HUES48 (cell line): Measurements from ENCODE around the gene ASPSCR1.
"Not testable (repeated sequence)": the region's sequence is repeated elsewhere in the genome, so short reads cannot be mapped to it uniquely, and the experiment has no call there.

Experiments
- H3K27ac ChIP-seq: one replicate; pipeline ENCODE4 v1.7.0; 2013; ENCODE audit warnings: low read depth, low read length, inconsistent platforms
- H3K27me3 ChIP-seq: 2 replicates; pipeline ENCODE4 v1.6.1; 2013; ENCODE audit warnings: mild to moderate bottlenecking, low read length; ENCODE audit not compliant: control insufficient read depth, insufficient read depth
- H3K36me3 ChIP-seq: 2 replicates; pipeline ENCODE4 v1.6.1; 2013; ENCODE audit warnings: low read length; ENCODE audit not compliant: control insufficient read depth, insufficient read depth
- H3K4me1 ChIP-seq: 2 replicates; pipeline ENCODE4 v1.6.1; 2013; ENCODE audit warnings: mild to moderate bottlenecking, low read length; ENCODE audit not compliant: control insufficient read depth, insufficient read depth
- H3K4me3 ChIP-seq: 2 replicates; pipeline ENCODE4 v1.5.1; 2013; ENCODE audit warnings: mild to moderate bottlenecking, low read depth, low read length
- H3K9ac ChIP-seq: 2 replicates; pipeline ENCODE4 v1.6.1; 2013; ENCODE audit warnings: mild to moderate bottlenecking, low read depth, low read length, moderate library complexity
- H3K9me3 ChIP-seq: 2 replicates; pipeline ENCODE4 v1.6.1; 2013; ENCODE audit warnings: low read length; ENCODE audit not compliant: control insufficient read depth, insufficient read depth

ASPSCR1 gene

DNA sequence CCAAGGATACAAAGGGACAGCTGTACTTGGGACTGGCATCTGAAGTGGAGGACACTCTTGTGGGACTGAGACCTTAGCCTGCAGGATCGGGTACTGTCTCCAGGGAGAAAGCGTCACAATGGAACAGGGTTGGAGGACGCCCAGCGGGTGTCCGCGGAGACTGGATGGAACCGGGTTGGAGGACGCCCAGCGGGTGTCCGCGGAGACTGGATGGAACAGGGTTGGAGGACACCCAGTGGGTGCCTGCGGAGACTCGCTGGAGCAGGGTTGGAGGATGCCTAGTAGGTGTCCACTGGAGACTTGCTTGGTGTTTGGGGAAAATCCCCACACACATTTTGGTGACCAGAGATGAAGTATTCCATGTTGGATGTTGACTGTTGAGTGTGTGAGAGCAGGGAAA is 30.2 kb upstream of the ASPSCR1 start, which contains the start of gene MYADML2:
TSS of gene MYADML2 (minus strand) at position 45 of the 400 bp plus-strand sequence. CDS start 5,492 bp downstream, outside the sequence.
- Histone ChIP-seq H3K9me3 (no peaks in the 10 kb centered on the region), H3K4me3 (no peak within 1 kb of the TSS), H3K9ac (no peak within 1 kb of the TSS), H3K27ac (no peak within 1 kb of the TSS), H3K27me3 (0 out of 2 replicates have a peak, but pooled peaks cover 3% of the 10 kb centered on the region), H3K4me1 (0 out of 2 replicates have a peak, but pooled peaks cover 1% of the 10 kb centered on the region), H3K36me3 (no peaks in the 10 kb centered on the region)

DNA sequence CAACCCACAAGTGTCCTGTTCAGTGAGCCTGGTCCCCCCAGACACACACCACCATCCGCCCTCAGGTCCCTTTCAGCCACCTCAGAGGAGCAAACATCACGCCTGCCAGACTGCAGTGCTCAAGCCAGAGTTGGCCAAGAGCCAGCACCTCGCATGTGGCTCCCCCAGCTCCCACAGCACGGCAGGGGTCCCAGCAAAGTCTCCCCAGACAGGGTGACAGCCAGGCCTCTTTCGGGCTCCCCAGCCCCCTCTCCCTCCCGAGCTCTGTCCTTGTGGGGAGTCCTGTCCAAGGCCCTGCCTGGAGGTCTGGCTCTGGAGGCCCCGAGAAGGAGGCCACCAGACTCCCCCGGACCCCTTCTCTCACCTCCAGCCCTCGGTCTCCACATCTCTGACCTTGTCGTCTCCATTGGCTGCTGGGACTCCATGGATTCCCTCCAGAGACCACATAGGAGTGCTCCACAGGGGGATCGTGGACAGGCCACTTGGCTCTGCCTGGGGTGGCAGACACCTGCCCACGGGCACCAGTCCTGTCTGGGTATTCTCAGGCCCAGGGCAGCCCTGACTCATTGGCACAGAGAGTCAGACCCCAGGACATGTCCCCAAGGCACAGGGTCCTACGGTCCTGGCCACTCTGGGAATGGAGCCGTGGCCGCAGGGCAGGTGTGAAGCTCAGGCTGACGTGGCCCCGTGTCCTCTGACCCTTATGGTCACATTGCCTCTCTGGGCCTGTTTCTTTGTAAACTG is 28.6 kb upstream of the ASPSCR1 start:
- Histone ChIP-seq H3K27ac (no peak overlapping the region), H3K36me3 (no peaks in the 10 kb centered on the region), H3K9me3 (no peaks in the 10 kb centered on the region), H3K4me1 (no peaks in the 10 kb centered on the region), H3K9ac (no peak overlapping the region), H3K27me3 (0 out of 2 replicates have a peak, but pooled peaks cover 3% of the 10 kb centered on the region), H3K4me3 (no peak overlapping the region)

DNA sequence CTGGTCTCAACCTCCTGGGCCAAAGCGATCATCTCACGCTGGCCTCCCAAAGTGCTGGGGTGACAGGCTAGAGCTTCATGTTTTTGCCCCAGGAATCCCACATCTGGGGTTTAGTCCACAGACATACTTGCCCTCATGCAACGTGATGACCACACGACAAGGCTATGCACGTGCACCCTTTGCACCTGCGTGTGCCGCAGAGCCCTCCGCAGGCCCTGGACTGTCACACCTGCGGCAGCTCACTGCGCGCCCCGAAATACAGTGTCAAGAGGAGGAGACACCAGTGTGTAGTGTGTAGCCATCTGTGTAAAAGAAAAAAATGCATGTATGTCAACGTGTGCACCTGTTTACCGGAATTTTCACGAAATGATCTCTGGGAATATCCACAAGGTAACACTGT is 26.9 kb upstream of the ASPSCR1 start:
- Histone ChIP-seq H3K27ac (no peak overlapping the region), H3K36me3 (no peaks in the 10 kb centered on the region), H3K9ac (no peak overlapping the region), H3K9me3 (no peaks in the 10 kb centered on the region), H3K4me3 (no peak overlapping the region), H3K27me3 (no peaks in the 10 kb centered on the region), H3K4me1 (no peaks in the 10 kb centered on the region)

DNA sequence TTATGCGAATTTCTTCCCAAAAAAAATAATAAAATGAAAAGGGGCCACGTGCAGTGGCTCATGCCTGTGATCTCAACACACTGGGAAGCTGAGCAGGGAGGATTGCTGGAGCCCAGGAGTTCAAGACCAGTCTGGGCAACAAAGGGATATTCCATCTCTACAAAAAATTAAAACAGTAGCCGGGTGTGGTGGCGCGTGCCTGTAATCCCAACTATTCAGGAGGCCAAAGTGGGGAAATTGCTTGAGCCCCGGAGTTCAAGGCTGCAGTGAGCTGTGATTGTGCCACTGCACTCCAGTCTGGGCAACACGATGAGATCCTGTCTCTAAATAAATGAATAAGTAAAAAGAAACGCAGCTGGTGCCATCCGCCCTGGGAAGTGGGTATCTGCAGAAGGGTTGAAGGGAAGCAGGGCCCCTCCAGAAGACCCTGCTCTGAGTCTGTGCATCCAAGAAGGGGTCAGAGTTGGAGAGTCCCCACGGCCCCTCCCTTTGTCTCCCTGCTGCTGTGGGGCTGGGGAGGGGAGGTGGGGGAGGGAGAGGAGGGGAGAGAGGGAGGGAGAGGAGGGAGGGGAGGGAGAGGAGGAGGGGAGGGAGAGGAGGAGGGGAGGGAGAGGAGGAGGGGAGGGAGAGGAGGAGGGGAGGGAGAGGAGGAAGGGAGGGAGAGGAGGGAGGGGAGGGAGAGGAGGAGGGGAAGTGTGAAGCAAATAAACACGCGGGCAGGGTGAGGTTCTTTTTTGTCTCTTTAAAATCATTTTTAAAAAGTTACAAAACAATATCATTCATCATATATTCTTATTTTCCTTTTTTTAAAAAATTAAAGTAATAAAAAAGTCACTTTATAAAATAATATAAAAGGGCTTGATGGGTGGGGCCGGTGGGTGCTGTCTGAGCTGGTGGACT is 25.4 kb upstream of the ASPSCR1 start:
- Histone ChIP-seq H3K27ac (no peak overlapping the region), H3K36me3 (no peaks in the 10 kb centered on the region), H3K9me3 (no peaks in the 10 kb centered on the region), H3K4me3 (no peak overlapping the region), H3K9ac (no peak overlapping the region), H3K4me1 (no peaks in the 10 kb centered on the region), H3K27me3 (peaks cover 9% of the 10 kb centered on the region; the same call in 1 of the 2 replicates)

DNA sequence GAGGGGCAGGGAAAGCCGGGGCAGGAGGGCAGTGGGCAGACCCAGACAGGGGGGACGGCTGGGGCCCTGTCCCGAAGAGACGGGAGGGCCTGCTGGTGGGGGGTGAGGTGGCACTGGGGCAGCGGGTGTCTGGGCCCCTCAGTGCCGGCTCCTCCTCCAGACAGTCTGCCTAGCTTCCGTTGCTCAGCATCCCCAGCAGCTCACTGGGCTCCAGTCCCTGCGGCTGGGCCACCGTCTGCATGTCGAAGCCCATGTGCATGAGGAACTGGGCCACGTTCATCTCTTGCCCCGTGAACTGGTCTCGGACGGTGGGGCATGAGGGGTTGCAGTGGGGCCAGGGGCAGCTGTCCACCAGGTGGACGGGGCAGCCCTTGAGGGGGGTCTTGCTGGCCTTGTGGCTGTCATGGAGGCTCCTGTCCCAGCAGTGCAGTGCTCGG is 24.6 kb upstream of the ASPSCR1 start:
- Histone ChIP-seq H3K36me3 (no peaks in the 10 kb centered on the region), H3K9me3 (no peaks in the 10 kb centered on the region), H3K27me3 (peaks cover 17% of the 10 kb centered on the region; the same call in 1 of the 2 replicates), H3K9ac (no peak overlapping the region), H3K4me3 (no peak overlapping the region), H3K27ac (no peak overlapping the region), H3K4me1 (no peaks in the 10 kb centered on the region)

DNA sequence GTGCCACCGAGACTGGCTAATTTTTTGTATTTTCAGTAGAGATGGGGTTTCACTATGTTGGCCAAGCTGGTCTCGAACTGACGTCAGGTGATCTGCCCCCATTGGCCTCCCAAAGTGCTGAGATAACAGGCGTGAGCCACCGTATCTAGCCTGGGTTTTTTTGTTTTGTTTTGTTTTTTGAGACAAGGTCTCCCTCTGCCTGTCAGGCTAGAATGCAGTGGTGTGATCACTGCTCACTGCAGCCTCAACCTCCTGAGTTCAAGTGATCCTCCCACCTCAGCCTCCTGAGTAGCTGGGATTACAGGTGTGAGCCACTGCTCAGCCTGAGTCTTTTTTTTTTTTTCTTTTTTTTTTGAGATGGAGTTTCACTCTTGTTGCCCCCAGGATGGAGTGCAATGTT is 24.0 kb upstream of the ASPSCR1 start:
- peaks cover 23% of the 10 kb centered on the region for H3K27me3 ChIP-seq
- H3K9ac ChIP-seq, H3K27ac ChIP-seq, H3K4me3 ChIP-seq, H3K36me3 ChIP-seq, H3K4me1 ChIP-seq, H3K9me3 ChIP-seq: not testable (repeated sequence)

DNA sequence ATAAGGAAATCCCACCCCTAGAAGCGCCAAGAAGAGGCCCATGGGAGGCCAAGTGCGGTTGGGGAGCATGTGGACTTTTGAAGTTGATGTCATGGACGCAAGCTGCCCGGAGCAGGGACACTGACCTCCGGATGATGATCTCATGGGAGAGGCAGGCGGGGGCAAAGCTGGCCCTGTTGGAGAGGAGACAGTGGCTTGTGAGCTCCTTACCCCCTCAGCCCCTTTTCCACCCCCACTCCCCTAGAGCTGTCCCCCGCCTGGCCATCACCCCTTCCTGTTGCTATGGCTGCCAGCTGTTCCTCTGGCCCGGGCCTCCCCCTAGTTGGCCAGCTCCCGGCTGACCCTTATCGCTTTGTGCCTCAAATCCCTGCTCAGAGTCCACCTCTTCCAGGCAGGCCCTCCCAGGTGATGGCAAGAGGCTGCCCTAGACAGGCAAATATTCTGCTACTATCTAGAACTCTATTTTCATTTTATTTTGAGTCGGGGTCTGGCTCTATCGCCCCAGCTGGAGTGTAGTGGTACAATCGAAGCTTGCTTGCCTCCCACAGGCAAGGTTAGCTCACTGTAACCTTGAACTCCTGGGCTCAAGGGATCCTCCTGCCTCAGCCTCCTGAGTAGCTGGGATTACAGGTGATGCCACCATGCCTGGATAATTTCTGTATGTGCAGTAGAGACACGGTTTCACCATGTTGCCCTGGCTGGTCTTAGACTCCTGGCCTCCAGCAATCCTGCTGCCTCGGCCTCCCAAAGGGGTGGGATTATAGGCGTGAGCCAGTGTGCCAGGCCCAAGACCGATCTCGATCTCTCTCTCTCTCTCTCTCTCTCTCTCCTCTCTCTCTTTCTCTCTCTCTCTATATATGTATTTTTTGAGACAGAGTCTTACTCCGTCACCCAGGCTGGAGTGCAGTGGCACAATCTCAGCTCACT is 23.0 kb upstream of the ASPSCR1 start:
- Histone ChIP-seq H3K27ac (no peak overlapping the region), H3K36me3 (no peaks in the 10 kb centered on the region), H3K27me3 (peaks cover 33% of the 10 kb centered on the region), H3K9me3 (no peaks in the 10 kb centered on the region), H3K9ac (no peak overlapping the region), H3K4me1 (no peaks in the 10 kb centered on the region), H3K4me3 (no peak overlapping the region)

DNA sequence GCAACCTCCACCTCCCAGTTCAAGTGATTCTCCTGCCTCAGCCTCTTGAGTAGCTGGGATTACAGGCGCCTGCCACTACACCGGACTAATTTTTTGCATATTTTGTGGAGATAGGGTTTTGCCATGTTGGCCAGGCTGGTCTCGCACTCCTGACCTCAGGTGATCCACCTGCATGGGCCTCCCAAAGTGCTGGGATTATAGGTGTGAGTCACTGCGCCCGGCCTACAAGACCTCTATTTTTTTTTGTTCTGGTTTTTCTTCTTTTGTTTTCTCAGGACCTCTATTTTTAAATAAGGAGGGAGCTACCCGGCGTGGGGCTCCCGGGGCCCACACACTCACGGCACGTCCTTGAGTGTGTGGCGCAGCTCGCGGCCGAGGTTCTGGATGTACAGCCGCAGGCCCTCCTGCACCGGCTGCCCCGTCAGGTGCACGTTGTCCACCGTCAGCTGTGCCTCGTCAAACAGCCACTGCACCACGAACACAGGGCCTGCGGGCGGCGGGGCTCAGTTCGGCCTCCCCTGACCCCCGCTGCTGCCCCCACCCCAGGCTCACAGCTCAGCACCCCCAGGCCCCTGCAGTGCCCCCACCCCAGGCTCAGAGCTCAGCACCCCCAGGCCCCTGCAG is 22.3 kb upstream of the ASPSCR1 start:
- H3K9me3 ChIP-seq = no peaks in the 10 kb centered on the region
- no peak overlapping the region for H3K27ac ChIP-seq
- H3K36me3 ChIP-seq = no peaks in the 10 kb centered on the region
- peaks cover 41% of the 10 kb centered on the region for H3K27me3 ChIP-seq
- H3K9ac ChIP-seq = no peak overlapping the region
- no peak overlapping the region for H3K4me3 ChIP-seq
- H3K4me1 ChIP-seq = no peaks in the 10 kb centered on the region

DNA sequence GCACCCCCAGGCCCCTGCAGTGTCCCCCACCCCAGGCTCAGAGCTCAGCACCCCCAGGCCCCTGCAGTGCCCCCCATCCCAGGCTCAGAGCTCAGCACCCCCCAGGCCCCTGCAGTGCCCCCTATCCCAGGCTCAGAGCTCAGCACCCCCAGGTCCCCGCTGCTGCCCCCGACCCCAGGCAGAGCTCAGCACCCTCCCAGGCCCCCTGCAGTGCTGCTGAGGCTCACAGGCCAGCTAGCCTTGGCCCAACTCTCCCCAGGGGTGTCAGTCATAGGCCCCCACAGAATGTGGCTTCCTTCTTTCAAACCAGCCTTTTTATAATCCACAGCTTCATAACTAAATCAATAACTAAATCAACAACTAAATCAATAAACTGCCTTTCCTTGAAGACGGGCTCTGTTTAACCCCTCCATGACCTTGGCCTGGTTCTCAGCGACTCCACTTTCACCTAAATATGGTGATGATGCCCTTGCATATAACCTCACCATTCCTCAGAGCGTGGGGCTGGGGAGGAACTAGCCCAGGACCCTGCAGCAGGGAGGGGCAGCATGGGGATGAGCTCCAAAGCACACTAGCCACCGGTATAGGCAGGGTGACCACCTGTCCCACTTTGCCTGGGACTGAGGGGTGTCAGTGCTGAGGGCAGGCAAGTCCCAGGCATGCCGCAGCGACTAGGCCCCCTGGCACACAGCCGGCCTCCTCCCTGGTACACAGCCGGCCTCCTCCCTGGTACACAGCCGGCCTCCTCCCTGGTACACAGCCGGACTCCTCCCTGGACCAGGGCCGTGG is 21.5 kb upstream of the ASPSCR1 start:
- Histone ChIP-seq H3K9ac (no peak overlapping the region), H3K27ac (no peak overlapping the region), H3K9me3 (no peaks in the 10 kb centered on the region), H3K27me3 (peaks cover 48% of the 10 kb centered on the region), H3K4me3 (no peak overlapping the region), H3K4me1 (no peaks in the 10 kb centered on the region), H3K36me3 (no peaks in the 10 kb centered on the region)
